COLO668 (cell line): ENCODE results near the gene GNAI3.

Experiments
- DNase-seq: peaks from one replicate; lab custom pipeline; 2025; ENCODE audit not compliant: unreplicated experiment; lab: John Stamatoyannopoulos, UW

Gene GNAI3

GRCh38 chr1:109548321-109549267 is at the start of gene GNAI3:
GNAI3 (plus strand) TSS chr1:109548615; CDS start chr1:109548721, 106 bp downstream.
- DNase-seq, result peak; percentile 96

GRCh38 chr1:109499081-109499480 is 49.3 kb upstream of the GNAI3 start:
- no peak for DNase-seq

- peak; percentile 56 for DNase-seq
Observed at GRCh38 chr1:109499661-109500536, 48.5 kb upstream of the GNAI3 start.

- no peak for DNase-seq
Observed at GRCh38 chr1:109500941-109501381, 47.5 kb upstream of the GNAI3 start.

GRCh38 chr1:109501644-109502363 is 46.6 kb upstream of the GNAI3 start:
- DNase-seq, result no peak

GRCh38 chr1:109502364-109502851 is 46.0 kb upstream of the GNAI3 start:
- DNase-seq, result no peak

GRCh38 chr1:109503935-109504334 is 44.5 kb upstream of the GNAI3 start:
- no peak for DNase-seq

- no peak for DNase-seq
Observed at GRCh38 chr1:109504974-109505373, 43.4 kb upstream of the GNAI3 start.

- DNase-seq, result no peak
Observed at GRCh38 chr1:109508001-109508872, 40.2 kb upstream of the GNAI3 start.

GRCh38 chr1:109508873-109509175 is 39.6 kb upstream of the GNAI3 start:
- DNase-seq, result no peak

GRCh38 chr1:109509176-109510134 is 39.0 kb upstream of the GNAI3 start, which contains the start of gene AMIGO1:
AMIGO1 (minus strand) TSS chr1:109509727; CDS start chr1:109508912, 815 bp downstream.
- DNase-seq, result peak; percentile 81

- no peak for DNase-seq
Observed at GRCh38 chr1:109513110-109513710, 35.2 kb upstream of the GNAI3 start.

GRCh38 chr1:109514846-109515245 is 33.6 kb upstream of the GNAI3 start:
- DNase-seq, result no peak

- no peak for DNase-seq
Observed at GRCh38 chr1:109516872-109517271, 31.5 kb upstream of the GNAI3 start.

- no peak for DNase-seq
Observed at GRCh38 chr1:109517337-109517736, 31.1 kb upstream of the GNAI3 start.

- DNase-seq, result no peak
Observed at GRCh38 chr1:109521002-109521951, 27.1 kb upstream of the GNAI3 start.

GRCh38 chr1:109522026-109522425 is 26.4 kb upstream of the GNAI3 start:
- DNase-seq, result no peak
